SK-N-SH (cell line): Measurements from ENCODE around the gene AHNAK2. TPM values are rescaled to one million over a fixed set of nuclear protein-coding genes. Genes with fewer than 3 reads are reported as not detected.

Source experiments
- CTCF ChIA-PET: fragments of 300-600, 350-600 bp; formaldehyde crosslinking; extraction: SDS; loops from one replicate; lab custom pipeline; 2021; lab: Yijun Ruan, JAX
- POLR2A ChIA-PET: fragments of 350-600 bp; sonication (Branson Sonifier 250); formaldehyde crosslinking; extraction: SDS; loops from one replicate; lab custom pipeline; 2020; ENCODE audit warnings: antibody characterized with exemption, inconsistent platforms; lab: Yijun Ruan, JAX
- DNase-seq: peaks from one replicate; pipeline ENCODE4 v3.0.0; 2012
- H2AFZ ChIP-seq: fragments of 200-600 bp; sonication (generic); 2 replicates; pipeline ENCODE4 v1.8.1; 2016; ENCODE audit warnings: antibody characterized with exemption, mild to moderate bottlenecking, low read depth
- H3F3A ChIP-seq: fragments of 200-600 bp; sonication (generic); replicated peaks from 2 replicates; pipeline ENCODE3; 2016; ENCODE audit warnings: antibody characterized with exemption, mild to moderate bottlenecking; ENCODE audit not compliant: insufficient read depth
- H3K27ac ChIP-seq, 2 experiments: fragments of 200-500 bp in 1 of 2; fragments of 200-600 bp in 1 of 2; sonication (Bioruptor generic) in 1 of 2; sonication (generic), shearing (Covaris generic) in 1 of 2; 2 replicates each; pipeline versions ENCODE4 v1.5.1 to v1.6.1; 2014 to 2016; ENCODE audit warnings: low read depth in 2 of 2, inconsistent platforms in 1 of 2, low read length in 1 of 2, mild to moderate bottlenecking in 1 of 2, mixed read lengths in 1 of 2
- H3K27me3 ChIP-seq: fragments of 200-600 bp; sonication (generic), shearing (Covaris generic); 2 replicates; pipeline ENCODE4 v1.6.1; 2016; ENCODE audit warnings: mixed run types; ENCODE audit not compliant: insufficient read depth
- H3K36me3 ChIP-seq, 2 experiments: fragments of 200-500 bp in 1 of 2; fragments of 200-600 bp in 1 of 2; sonication (Bioruptor generic) in 1 of 2; sonication (generic) in 1 of 2; replicated peaks in 1 of 2; 2 replicates each; pipeline versions ENCODE3 to v1.5.1; 2014 to 2016; ENCODE audit warnings: low read length in 1 of 2, mild to moderate bottlenecking in 1 of 2; ENCODE audit not compliant: insufficient read depth in 2 of 2, control insufficient read depth in 1 of 2
- H3K4me1 ChIP-seq, 2 experiments: fragments of 200-500 bp in 1 of 2; fragments of 200-600 bp in 1 of 2; sonication (Bioruptor generic) in 1 of 2; sonication (generic), shearing (Covaris generic) in 1 of 2; 2 replicates each; pipeline versions ENCODE4 v1.5.1 to v1.6.1; 2014 to 2016; ENCODE audit warnings: low read depth in 1 of 2, low read length in 1 of 2, mixed run types in 1 of 2; ENCODE audit not compliant: insufficient read depth in 2 of 2, control insufficient read depth in 1 of 2
- H3K4me2 ChIP-seq: fragments of 200-600 bp; sonication (generic), shearing (Covaris generic); 2 replicates; pipeline ENCODE4 v1.6.1; 2017; ENCODE audit warnings: mixed run types
- H3K4me3 ChIP-seq, 2 experiments: fragments of 200-500 bp in 1 of 2; fragments of 200-600 bp in 1 of 2; sonication (Bioruptor generic) in 1 of 2; sonication (generic), shearing (Covaris generic) in 1 of 2; 2 replicates each; pipeline versions ENCODE4 v1.5.1 to v1.8.1; 2014 to 2016; ENCODE audit warnings: low read depth in 2 of 2, inconsistent platforms in 1 of 2, low read length in 1 of 2, mild to moderate bottlenecking in 1 of 2, mixed read lengths in 1 of 2, moderate library complexity in 1 of 2
- H3K79me2 ChIP-seq: fragments of 200-600 bp; sonication (generic); 2 replicates; pipeline ENCODE4 v1.8.1; 2017; ENCODE audit warnings: mild to moderate bottlenecking; ENCODE audit not compliant: insufficient read depth
- H3K9ac ChIP-seq: fragments of 200-600 bp; sonication (generic); 2 replicates; pipeline ENCODE4 v1.6.1; 2017; ENCODE audit warnings: mixed run types
- H3K9me2 ChIP-seq: fragments of 200-600 bp; sonication (generic); 2 replicates; pipeline ENCODE4 v1.6.1; 2017; ENCODE audit warnings: mixed run types
- H3K9me3 ChIP-seq: fragments of 200-600 bp; sonication (generic); 2 replicates; pipeline ENCODE4 v1.6.1; 2017; ENCODE audit warnings: mixed run types, mild to moderate bottlenecking, moderate library complexity
- H4K20me1 ChIP-seq: fragments of 200-600 bp; sonication (generic); 2 replicates; pipeline ENCODE4 v1.6.1; 2017; ENCODE audit warnings: mild to moderate bottlenecking, mixed run types; ENCODE audit not compliant: insufficient read depth
- CHD2 ChIP-seq: fragments of 150-350 bp; IDR thresholded peaks from 2 replicates; pipeline ENCODE4 v1.6.1; 2018; ENCODE audit warnings: low read length; ENCODE audit not compliant: partially characterized antibody
- FOXJ3 ChIP-seq: sonication (generic); formaldehyde crosslinking; IDR thresholded peaks from 2 replicates; pipeline ENCODE4 v1.5.1; 2020; ENCODE audit warnings: mild to moderate bottlenecking, missing genetic modification reagents
- GABPA ChIP-seq: IDR thresholded peaks from 2 replicates; pipeline ENCODE4 v1.4.0; 2012; ENCODE audit warnings: low read depth, mild to moderate bottlenecking
- GATA2 ChIP-seq: sonication (generic); formaldehyde crosslinking; IDR thresholded peaks from 2 replicates; pipeline ENCODE4 v1.5.0; 2020; ENCODE audit warnings: mild to moderate bottlenecking, missing genetic modification reagents
- MAX ChIP-seq: IDR thresholded peaks from 2 replicates; pipeline ENCODE4 v1.4.0; 2012; ENCODE audit warnings: low read depth
- MXI1 ChIP-seq: IDR thresholded peaks from 2 replicates; pipeline ENCODE4 v1.6.1; 2012; ENCODE audit warnings: mild to moderate bottlenecking, low read depth, low read length, improper control_type of control experiment
- NFIC ChIP-seq: IDR thresholded peaks from 2 replicates; pipeline ENCODE4 v1.4.0; 2012; ENCODE audit warnings: borderline replicate concordance
- NRF1 ChIP-seq: IDR thresholded peaks from 2 replicates; pipeline ENCODE4 v1.6.1; 2012; ENCODE audit warnings: low read depth, mild to moderate bottlenecking, low read length
- POLR2AphosphoS5 ChIP-seq: IDR thresholded peaks from 2 replicates; pipeline ENCODE4 v1.6.1; 2012; ENCODE audit warnings: low read depth, low read length
- RAD21 ChIP-seq: IDR thresholded peaks from 2 replicates; pipeline ENCODE4 v1.6.1; 2012; ENCODE audit warnings: mild to moderate bottlenecking, low read length
- REST ChIP-seq: IDR thresholded peaks from 2 replicates; pipeline ENCODE4 v1.6.1; 2012; ENCODE audit warnings: mild to moderate bottlenecking, low read depth, low read length, moderate library complexity
- SIN3A ChIP-seq: IDR thresholded peaks from 2 replicates; pipeline ENCODE4 v1.6.1; 2012; ENCODE audit warnings: low read depth, mild to moderate bottlenecking, low read length, moderate library complexity, borderline replicate concordance
- TEAD4 ChIP-seq: IDR thresholded peaks from 2 replicates; pipeline ENCODE4 v1.4.0; 2012; ENCODE audit warnings: mild to moderate bottlenecking, borderline replicate concordance; ENCODE audit not compliant: insufficient read depth
- YY1 ChIP-seq: IDR thresholded peaks from 2 replicates; pipeline ENCODE4 v1.4.0; 2012; ENCODE audit warnings: low read depth, mild to moderate bottlenecking
- WGBS: methylation state at CpG from one replicate; pipeline ENCODE4 v1.1.6; 2017; ENCODE audit warnings: low lambda C conversion rate; 5-methylcytosine and 5-hydroxymethylcytosine counted together
- polyA plus RNA-seq, 3 experiments: library from polyadenylated mRNA; depleted of rRNA; stranded (reverse); fragments of >200 nt; gene quantifications; 2 replicates each; pipeline ENCODE4 v1.2.3, GENCODE V29; 2012
- TF ChIP-seq, protein P1 (sequence below): IDR thresholded peaks from 2 replicates; pipeline ENCODE4 v1.4.0; 2012; ENCODE audit warnings: low read depth, borderline replicate concordance
- TF ChIP-seq, protein P2 (sequence below): fragments of 150-350 bp; IDR thresholded peaks from 2 replicates; pipeline ENCODE4 v1.6.1; 2016; ENCODE audit warnings: mild to moderate bottlenecking, low read depth, low read length

Gene AHNAK2
- polyA plus RNA-seq, 1 of the 3 experiments (the other 2 are of a cell fraction): 33.5 TPM

DNA sequence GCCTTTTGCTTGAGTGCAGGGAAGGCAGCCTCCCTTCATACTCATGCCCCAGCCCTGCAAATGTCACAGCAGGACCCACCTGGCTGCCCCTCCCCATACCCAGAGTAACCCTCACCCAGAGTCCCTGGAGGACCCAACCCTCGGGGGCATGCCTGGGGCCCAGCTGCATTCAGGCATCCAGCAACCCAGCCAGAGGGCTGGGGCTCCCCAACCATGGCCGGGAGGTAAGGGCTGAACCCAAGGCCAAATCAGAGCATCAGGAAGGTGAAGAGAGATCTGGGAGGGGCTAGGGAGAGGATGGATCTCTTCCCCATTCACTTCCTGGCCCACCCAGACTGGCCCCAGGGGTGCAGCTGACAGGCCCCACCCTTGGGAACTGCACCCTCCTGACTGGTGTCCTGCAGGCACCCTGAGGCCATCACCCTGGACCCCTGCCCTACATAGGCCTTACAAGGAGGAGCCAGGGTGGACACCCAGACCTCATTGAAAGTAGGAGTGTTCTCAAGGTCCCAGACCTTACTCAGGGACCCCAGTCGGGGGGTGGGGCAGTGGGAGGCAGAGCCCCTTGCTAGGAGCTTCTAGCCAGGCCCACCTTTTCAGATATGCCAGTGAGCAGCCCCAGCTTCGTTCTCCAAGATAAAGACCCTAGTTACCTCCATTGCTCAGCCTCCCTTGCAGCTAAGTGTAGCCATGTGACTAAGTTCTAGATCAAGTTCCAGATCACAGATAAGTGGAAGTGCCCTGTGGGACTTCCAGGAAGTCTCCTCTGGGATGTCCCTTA, 54.3 kb downstream of the AHNAK2 start:
- ChIA-PET CTCF (no interaction called here), POLR2A (no interaction called here)
- no peaks in the 10 kb centered on the region for H3K36me3 ChIP-seq

More for the DNA sequence above, 54.3 kb downstream of the AHNAK2 start:
- H3K27me3 ChIP-seq: no peaks in the 10 kb centered on the region
- H3K4me3 ChIP-seq: no peak overlapping the region
- H3K4me2 ChIP-seq: no peak overlapping the region
- WGBS: 40% methylated on average over 1 of the region's 4 CpGs
- H4K20me1 ChIP-seq: no peaks in the 10 kb centered on the region
- no peaks in the 10 kb centered on the region; a peak in 1 of 4 replicates for H3K4me1 ChIP-seq
- H3K79me2 ChIP-seq: no peaks in the 10 kb centered on the region
- no peaks in the 10 kb centered on the region for H3F3A ChIP-seq
- no peak for DNase-seq
- H2AFZ ChIP-seq: no peak overlapping the region
- no peaks in the 10 kb centered on the region for H3K9me2 ChIP-seq
- no peak overlapping the region for H3K27ac ChIP-seq
- H3K9ac ChIP-seq: no peak overlapping the region
- TF ChIP-seq NFIC (no peak), MXI1 (no peak), NRF1 (no peak), TEAD4 (no peak), GATA2 (CRISPR knock-in tag) (no peak), RAD21 (no peak), GABPA (no peak), FOXJ3 (CRISPR knock-in tag) (no peak), POLR2AphosphoS5 (no peak), YY1 (no peak), MAX (no peak), REST (no peak), SIN3A (no peak), CHD2 (no peak)
- TF ChIP-seq, protein P1, sequence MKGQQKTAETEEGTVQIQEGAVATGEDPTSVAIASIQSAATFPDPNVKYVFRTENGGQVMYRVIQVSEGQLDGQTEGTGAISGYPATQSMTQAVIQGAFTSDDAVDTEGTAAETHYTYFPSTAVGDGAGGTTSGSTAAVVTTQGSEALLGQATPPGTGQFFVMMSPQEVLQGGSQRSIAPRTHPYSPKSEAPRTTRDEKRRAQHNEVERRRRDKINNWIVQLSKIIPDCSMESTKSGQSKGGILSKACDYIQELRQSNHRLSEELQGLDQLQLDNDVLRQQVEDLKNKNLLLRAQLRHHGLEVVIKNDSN: no peak
- TF ChIP-seq, protein P2, sequence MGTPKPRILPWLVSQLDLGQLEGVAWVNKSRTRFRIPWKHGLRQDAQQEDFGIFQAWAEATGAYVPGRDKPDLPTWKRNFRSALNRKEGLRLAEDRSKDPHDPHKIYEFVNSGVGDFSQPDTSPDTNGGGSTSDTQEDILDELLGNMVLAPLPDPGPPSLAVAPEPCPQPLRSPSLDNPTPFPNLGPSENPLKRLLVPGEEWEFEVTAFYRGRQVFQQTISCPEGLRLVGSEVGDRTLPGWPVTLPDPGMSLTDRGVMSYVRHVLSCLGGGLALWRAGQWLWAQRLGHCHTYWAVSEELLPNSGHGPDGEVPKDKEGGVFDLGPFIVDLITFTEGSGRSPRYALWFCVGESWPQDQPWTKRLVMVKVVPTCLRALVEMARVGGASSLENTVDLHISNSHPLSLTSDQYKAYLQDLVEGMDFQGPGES: no peak
- TF ChIP-seq, all 33 proteins: peak for 0
- H3K9me3 ChIP-seq: no peaks in the 10 kb centered on the region
